Kidney epithelial cell (primary cell): Measurements from ENCODE around the gene ZBTB7B. TPM values are rescaled to one million over a fixed set of nuclear protein-coding genes. Genes with fewer than 3 reads are reported as not detected.

Source experiments
- DNase-seq: peaks from one replicate; pipeline ENCODE4 v3.0.0-alpha.2; 2010; ENCODE audit warnings: low read depth
- H3K27me3 ChIP-seq: 2 replicates; pipeline ENCODE4 v1.6.0; 2011; ENCODE audit warnings: low read length; ENCODE audit not compliant: control insufficient read depth, insufficient read depth
- H3K36me3 ChIP-seq: 2 replicates; pipeline ENCODE4 v1.5.1; 2011; ENCODE audit warnings: low read length; ENCODE audit not compliant: control insufficient read depth, insufficient read depth
- H3K4me3 ChIP-seq: 2 replicates; pipeline ENCODE4 v1.5.1; 2011; ENCODE audit warnings: low read depth, mild to moderate bottlenecking, control low read depth, low read length
- total RNA-seq: library from RNA; depleted of rRNA; stranded (reverse); fragments of >200 nt; gene quantifications from 2 replicates; pipeline ENCODE4 v1.2.3, GENCODE V29; 2015
- TF ChIP-seq, protein P1 (sequence below): IDR thresholded peaks from 2 replicates; pipeline ENCODE4 v1.5.1; 2011; ENCODE audit warnings: mild to moderate bottlenecking, moderate library complexity, low read length, control low read depth, inconsistent platforms; ENCODE audit not compliant: insufficient read depth, poor library complexity, severe bottlenecking

ZBTB7B gene
- total RNA-seq, 1 donor from 2014 or later: 28.0 TPM

DNA sequence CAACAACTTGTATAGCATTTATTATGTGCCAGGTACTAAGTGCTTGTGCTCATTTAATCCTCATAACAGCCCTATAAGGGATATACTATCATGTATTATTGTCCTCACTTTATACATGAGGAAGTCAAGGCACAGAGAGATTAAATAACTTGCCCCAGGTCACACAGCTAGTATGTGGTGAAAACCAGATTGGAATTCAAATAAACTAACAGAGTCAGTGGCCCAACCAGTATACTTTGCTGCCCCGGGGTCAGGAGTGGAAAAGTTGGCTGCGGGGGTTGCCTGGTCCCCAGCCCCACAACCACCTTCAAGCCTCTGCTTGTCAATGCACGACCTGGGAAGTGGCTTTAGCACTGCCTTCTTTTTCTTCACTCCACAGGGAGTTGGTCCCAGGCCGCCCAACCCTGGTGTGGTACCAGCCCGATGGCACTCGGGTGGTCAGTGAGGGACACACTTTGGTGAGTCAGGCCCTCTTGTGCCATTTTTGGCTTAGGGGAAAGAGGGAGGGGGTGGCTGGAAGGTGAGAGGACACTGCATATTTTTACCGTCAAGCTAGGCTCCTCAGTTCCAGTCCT, 51.0 kb downstream of the ZBTB7B start:
- TF ChIP-seq, protein P1, sequence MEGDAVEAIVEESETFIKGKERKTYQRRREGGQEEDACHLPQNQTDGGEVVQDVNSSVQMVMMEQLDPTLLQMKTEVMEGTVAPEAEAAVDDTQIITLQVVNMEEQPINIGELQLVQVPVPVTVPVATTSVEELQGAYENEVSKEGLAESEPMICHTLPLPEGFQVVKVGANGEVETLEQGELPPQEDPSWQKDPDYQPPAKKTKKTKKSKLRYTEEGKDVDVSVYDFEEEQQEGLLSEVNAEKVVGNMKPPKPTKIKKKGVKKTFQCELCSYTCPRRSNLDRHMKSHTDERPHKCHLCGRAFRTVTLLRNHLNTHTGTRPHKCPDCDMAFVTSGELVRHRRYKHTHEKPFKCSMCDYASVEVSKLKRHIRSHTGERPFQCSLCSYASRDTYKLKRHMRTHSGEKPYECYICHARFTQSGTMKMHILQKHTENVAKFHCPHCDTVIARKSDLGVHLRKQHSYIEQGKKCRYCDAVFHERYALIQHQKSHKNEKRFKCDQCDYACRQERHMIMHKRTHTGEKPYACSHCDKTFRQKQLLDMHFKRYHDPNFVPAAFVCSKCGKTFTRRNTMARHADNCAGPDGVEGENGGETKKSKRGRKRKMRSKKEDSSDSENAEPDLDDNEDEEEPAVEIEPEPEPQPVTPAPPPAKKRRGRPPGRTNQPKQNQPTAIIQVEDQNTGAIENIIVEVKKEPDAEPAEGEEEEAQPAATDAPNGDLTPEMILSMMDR: no peak
- H3K4me3 ChIP-seq: no peak overlapping the region
- no peak for DNase-seq
- H3K36me3 ChIP-seq: peaks cover 3% of the 10 kb centered on the region
- H3K27me3 ChIP-seq: no peaks in the 10 kb centered on the region

DNA sequence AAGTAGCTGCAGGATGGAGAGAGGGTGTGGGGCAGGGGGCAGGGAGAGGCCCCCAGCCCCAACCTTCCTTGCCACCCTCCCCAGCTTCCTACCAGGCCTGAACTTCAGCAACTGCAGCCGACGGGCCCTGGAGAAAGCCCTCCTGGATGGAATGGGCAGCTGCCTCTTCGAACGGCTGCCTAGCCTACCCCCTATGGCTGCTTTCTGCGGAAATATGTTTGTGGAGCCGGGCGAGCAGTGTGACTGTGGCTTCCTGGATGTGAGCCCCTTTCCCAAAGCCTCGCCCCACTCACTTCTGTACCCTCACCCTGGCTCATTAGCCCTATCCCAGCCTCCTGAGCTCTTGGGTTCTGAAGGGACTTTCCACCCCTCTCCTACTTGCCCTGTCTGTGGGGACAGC, 54.5 kb downstream of the ZBTB7B start:
- TF ChIP-seq, protein P1: no peak
- Histone ChIP-seq H3K27me3 (no peaks in the 10 kb centered on the region), H3K36me3 (peaks cover 3% of the 10 kb centered on the region), H3K4me3 (no peak overlapping the region)
- DNase-seq: no peak

DNA sequence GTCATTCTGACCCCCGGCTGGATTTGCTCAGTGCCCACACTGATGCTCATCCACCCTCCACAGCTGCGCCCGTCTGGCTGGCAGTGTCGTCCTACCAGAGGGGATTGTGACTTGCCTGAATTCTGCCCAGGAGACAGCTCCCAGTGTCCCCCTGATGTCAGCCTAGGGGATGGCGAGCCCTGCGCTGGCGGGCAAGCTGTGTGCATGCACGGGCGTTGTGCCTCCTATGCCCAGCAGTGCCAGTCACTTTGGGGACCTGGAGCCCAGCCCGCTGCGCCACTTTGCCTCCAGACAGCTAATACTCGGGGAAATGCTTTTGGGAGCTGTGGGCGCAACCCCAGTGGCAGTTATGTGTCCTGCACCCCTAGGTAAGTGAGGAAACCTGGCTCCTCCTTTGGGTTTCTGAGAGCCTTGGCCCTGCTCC, 55.2 kb downstream of the ZBTB7B start:
- TF ChIP-seq, protein P1: no peak
- Histone ChIP-seq H3K4me3 (no peak overlapping the region), H3K27me3 (no peaks in the 10 kb centered on the region), H3K36me3 (peaks cover 3% of the 10 kb centered on the region)
- DNase-seq: no peak

DNA sequence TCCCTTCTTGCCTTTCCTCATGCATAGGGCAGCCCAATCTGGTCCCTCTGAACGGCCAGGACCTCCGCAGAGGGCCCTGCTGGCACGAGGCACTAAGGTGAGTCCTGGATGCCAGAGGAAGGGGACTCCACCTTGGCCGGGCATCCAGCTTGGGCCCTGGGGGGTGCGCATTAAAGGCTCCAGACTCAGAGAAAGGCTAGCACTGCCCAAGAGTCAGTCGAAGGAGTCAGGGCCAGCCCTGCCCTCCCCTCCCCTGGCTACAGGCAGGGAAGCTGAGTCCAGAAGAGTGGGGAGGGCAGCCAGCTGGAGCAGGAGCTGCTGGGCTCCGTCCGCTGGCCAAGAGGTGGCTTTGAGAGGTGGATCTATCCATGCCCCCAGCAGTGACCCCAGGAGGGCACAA, 58.1 kb downstream of the ZBTB7B start:
- Histone ChIP-seq H3K4me3 (no peak overlapping the region), H3K36me3 (peaks cover 3% of the 10 kb centered on the region), H3K27me3 (no peaks in the 10 kb centered on the region)
- TF ChIP-seq, protein P1: no peak
- no peak for DNase-seq

DNA sequence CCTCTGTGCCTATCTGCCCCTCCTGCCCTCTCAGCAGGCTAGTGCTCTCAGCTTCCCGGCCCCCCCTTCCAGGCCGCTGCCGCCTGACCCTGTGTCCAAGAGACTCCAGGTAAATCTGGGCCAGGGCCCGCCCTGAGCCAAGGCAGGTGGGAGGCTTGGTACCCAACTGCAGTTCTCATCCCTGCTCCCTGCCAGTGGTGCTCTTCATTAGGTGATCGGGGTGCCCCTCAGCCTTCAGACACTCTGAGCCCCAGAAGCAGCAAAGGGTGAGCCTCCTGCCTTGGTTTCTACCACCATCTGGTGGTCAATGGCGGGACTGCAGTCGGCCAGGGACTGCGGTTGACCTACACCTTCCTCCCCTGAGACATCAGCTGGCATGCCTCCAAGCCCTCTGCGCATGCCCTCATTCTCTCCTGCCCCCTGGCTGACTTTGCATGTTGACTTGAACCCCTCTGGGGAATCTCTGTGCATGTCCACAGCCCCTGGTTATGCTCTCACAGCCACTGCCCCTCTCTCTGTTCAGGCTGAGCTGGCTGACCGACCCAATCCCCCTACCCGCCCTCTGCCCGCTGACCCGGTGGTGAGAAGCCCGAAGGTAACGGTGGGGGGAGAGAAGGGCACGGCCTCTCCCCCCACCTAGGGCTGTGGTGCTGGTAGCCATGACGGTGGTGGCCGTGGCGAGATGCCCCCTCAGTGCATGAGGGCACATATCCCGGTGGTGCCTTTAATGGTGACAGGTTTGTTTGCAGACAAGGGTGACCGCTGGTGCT, 59.0 kb downstream of the ZBTB7B start:
- Histone ChIP-seq H3K36me3 (peaks cover 1% of the 10 kb centered on the region), H3K4me3 (no peak overlapping the region), H3K27me3 (no peaks in the 10 kb centered on the region)
- DNase-seq: no peak
- TF ChIP-seq, protein P1: peak; percentile 99

DNA sequence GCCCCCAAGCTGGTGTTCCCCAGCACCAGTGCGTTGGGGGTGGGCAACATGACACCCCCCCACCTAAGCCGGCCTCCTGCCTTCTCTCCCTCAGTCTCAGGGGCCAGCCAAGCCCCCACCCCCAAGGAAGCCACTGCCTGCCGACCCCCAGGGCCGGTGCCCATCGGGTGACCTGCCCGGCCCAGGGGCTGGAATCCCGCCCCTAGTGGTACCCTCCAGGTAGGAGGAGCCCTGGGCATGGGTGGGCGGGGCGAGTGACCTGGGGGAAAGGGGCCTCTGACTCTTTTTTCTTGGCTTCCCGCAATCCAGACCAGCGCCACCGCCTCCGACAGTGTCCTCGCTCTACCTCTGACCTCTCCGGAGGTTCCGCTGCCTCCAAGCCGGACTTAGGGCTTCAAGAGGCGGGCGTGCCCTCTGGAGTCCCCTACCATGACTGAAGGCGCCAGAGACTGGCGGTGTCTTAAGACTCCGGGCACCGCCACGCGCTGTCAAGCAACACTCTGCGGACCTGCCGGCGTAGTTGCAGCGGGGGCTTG, 59.6 kb downstream of the ZBTB7B start:
- no peak overlapping the region for H3K4me3 ChIP-seq
- H3K36me3 ChIP-seq: peaks cover 1% of the 10 kb centered on the region
- TF ChIP-seq, protein P1: peak; percentile 19
- no peaks in the 10 kb centered on the region for H3K27me3 ChIP-seq
- DNase-seq: no peak
